HG03108 (cell line): ENCODE results near the gene SLC17A9.

ENCODE experiments used
- ATAC-seq: cut with Tn5 transposase; IDR thresholded peaks from one replicate; pipeline ENCODE4 v1.9.1; 2021; ENCODE audit warnings: moderate library complexity; ENCODE audit not compliant: unreplicated experiment

Gene SLC17A9

DNA sequence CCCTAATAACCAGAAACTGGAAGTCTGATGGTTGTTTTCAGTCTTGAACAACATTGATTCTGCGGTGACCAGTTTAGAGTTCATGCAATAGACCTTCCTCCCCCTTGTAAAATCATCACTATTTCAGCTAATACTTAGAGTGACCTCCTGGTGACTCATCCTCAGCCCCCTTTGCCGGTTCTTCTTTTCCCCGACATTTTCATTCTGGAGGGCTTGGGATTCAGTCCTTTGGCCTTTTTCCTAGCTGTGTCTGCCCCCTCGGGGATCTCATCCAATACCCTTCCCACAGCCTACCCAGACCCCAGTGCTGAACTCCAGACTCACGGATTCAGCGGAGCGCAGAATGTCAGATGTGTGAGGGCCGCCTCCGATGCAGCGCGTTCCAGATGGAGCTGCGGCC is 61.8 kb downstream of the SLC17A9 start:
- ATAC-seq, result no peak

DNA sequence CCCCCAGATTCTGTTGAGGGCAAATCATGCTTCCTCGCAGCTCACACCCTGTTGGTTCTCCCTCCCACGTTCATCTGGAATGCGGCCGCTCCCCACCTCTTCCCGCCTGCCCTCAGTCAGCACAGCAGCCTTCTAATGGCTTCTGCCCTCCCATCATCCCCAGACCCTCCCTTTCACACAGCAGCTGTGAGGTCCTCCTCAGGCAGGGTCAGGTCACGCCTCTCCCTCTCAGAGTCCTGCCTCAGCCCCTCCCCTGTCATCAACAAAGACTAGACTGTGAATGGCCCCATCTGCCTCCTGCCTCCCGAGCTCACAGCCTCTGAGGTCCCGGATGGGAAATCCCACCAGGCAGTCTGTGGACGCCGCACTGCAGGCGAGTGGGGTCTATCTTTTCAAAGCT is 62.2 kb downstream of the SLC17A9 start:
- ATAC-seq, result no peak

DNA sequence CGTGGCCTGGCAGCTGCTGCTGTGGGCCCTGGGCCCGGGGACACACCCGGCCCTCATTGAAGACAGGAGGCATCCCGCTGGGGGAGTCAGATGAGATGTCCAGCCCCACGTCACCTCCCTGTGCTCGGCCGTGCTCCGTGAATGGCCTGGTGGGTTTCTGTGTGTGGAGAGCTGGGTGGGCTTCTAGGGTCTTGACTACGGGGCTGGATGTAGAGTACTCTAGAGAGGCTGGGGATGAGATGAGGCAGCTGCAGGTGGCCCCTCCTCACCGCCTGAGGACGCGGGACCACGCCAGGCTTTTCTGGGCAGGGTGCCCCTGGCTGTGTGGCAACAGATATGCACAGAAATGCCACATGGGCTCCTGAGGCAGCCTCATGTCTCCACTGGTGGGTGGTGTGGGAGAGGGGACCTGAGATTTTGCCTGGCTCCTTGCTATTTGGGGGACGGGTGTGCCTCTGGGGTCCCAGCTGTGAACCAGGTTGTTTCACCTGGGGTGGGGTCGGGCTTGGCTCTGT is 62.7 kb downstream of the SLC17A9 start:
- ATAC-seq, result no peak

DNA sequence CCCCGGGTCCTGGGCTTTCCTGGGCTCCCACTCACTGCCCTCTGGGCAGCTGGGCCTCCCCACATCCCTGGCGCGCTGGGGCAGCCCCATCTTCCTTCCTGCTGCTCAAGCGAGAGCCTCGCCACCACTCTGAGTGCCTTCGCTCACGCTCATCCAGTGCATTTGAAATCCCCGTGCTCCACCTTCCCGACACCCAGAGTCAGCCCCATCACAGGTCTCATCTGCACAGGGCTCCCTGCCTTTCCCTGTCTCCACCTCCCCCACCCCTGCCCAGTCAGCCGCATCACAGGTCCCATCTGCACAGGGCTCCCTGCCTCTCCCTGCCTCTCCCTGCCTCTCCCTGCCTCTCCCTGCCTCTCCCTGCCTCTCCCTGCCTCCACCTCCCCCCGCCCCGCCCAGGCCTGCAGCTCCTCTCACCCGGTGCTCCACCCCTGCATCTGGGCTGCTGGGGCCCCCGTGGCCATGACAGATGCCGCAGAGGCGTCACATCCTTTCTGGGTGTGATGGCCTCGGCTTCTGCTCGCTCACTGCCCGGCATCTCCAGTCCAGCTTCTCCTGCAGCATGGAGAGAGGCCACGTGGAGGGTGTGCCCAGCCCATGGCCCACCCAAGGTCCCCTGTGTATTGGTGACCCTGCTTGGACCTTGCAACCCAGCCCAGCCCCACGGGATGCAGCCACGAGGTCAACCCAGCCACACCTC is 63.3 kb downstream of the SLC17A9 start:
- no peak for ATAC-seq

DNA sequence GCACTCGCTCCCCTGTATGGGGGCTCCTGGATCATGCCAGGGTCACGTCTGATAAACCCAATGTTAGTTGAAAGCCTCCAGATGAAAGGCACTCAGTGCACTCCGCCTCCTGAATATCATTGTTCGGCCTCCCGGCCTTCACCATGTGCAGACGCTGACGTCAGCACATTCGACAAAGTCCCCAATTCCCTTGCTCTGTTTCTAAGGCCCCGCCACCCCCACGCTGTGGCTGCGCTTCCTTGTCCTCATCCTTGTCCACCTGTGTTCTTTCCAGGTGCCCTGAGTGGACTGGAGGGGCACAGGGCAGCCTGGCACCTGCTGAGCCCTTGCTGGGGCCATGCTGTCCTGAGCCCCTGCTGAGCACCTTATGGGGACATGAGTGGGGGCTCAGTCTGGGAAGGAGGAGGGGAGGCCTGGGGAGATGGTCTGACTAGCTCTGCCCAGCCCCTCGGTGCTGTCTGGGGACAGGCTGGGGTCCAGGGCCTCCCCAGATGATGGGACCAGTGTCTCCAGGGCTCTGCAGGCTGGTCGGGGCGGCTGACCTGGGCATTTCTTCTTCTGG is 64.1 kb downstream of the SLC17A9 start:
- no peak for ATAC-seq

DNA sequence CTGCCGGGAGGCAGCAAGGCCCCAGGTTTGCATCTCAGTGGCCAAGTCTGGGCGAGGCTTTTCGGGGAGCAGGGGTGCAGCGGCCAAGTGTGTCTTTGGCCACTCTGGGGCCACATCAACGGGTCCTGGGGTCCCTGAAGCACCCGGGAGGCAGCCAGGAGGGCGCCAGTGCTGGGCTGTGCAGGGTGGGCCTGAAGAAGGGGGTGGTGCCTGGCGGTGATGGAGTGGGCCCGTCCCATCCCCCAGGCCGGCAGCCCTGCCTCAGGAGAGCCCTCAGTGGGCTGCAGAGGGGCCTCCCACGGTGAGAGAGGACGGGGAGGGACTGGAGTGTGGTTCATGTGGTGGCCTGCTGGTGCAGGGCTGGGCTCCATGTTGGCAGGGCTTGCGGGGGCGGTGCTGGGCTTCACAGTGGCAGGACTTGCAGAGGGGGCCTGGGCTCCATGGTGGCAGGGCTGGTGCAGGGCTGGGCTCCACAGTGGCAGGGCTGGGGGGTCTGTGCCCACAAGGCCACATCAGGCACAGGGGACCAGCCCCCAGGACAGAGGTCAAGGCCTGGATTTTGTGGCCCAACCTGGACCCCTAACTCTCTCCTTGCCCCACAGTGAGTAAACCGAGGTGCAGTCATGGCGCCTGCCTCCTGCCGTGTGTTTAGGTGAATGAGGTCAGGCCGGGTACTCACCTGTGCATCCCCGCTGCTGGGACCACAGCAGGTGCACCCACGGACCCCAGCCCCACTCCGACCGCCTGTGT is 64.7 kb downstream of the SLC17A9 start:
- ATAC-seq, result no peak

DNA sequence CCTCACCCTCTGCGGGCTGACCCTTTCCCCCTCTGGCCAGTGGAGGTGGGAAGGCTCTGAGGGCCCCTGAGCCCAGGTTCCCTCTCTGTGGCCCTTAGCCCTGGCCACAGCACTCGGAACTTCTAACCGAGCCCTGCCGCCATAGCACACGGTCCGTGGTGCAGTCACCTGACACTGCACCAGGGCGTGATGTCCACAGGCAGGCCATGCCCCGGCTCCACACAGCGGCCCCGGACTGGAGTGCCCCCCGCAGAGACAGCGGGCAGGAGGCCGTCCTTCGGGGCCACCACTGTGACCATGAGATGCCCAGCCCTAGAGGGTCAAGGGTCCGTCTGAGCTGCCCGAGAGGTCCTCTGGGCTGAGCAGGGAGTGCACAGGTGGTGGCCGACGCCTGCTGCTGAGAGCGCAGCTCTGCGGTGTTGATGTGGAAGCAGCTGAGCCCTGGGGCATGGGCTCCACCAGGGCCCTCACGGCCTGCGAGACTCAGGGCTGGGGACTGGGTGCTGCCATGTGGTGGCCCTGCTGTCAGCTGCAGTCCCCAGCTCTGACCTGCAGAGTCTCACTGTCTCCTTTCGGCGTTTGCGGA is 65.4 kb downstream of the SLC17A9 start:
- ATAC-seq, result no peak
